Psoas muscle (tissue), 8 donors: ENCODE data around the gene ADGRD1. TPM values are rescaled to one million over a fixed set of nuclear protein-coding genes. Genes with fewer than 3 reads are reported as not detected.

Experiments
- ATAC-seq, 4 donors: fragments of 200-7000 bp; cut with Tn5 transposase; one replicate each; pipeline ENCODE4 v1.9.1; 2020; ENCODE audit warnings: moderate library complexity in 3 of 4, mild to moderate bottlenecking in 2 of 4
- DNase-seq, 2 donors: peaks; one replicate each; pipeline ENCODE4 v3.0.0-alpha.2; 2020
- H3K27ac ChIP-seq: fragments of 200-600 bp; one replicate; pipeline ENCODE4 v1.8.0; 2022
- H3K27me3 ChIP-seq, 3 donors: fragments of 200-600 bp in 1 of 3; one replicate each; pipeline versions ENCODE4 v1.6.1 to v1.8.0; 2013 to 2022; ENCODE audit warnings: low read length in 2 of 3, mild to moderate bottlenecking in 2 of 3, moderate library complexity in 1 of 3; ENCODE audit not compliant: insufficient read depth in 3 of 3
- H3K36me3 ChIP-seq, 2 donors: fragments of 200-600 bp in 1 of 2; one replicate each; pipeline versions ENCODE4 v1.6.1 to v1.8.0; 2013 to 2022; ENCODE audit warnings: low read depth in 1 of 2, mild to moderate bottlenecking in 1 of 2, moderate library complexity in 1 of 2; ENCODE audit not compliant: insufficient read depth in 1 of 2
- H3K4me1 ChIP-seq: fragments of 200-600 bp; one replicate; pipeline ENCODE4 v1.8.0; 2022
- H3K4me3 ChIP-seq: fragments of 200-600 bp; one replicate; pipeline ENCODE4 v1.8.0; 2022; ENCODE audit warnings: mild to moderate bottlenecking
- H3K9me3 ChIP-seq: fragments of 200-600 bp; one replicate; pipeline ENCODE4 v1.8.0; 2022
- CTCF ChIP-seq: fragments of 200-600 bp; IDR thresholded peaks from one replicate; pipeline ENCODE4 v1.8.0; 2022; ENCODE audit warnings: antibody characterized with exemption
- WGBS, 3 donors: extraction: QIAGEN DNeasy Blood & Tissue Kit; methylation state at CpG; one replicate each; pipeline versions ENCODE4 v1.1.6 to v1.1.7; 2013; 5-methylcytosine and 5-hydroxymethylcytosine counted together
- intact Hi-C, 2 donors: fragments of 100-400 bp; cut with DNase I; formaldehyde crosslinking; loops; one replicate each; pipeline versions ENCODE4 v1.11.0 to v1.14.2; 2022
- polyA plus RNA-seq, 3 donors: library from polyadenylated mRNA; stranded (reverse); fragments of 200-250 nt; gene quantifications; one replicate each; pipeline ENCODE4 v1.2.3, GENCODE V29; 2013
- total RNA-seq, 4 donors: library from RNA; stranded (reverse); fragmentation: NEBNext Ultra II Directional in 2 of 4; extraction: Animal tissue kit (Norgen Biotek cat#: 25700) in 2 of 4; gene quantifications; one replicate each; pipeline versions ENCODE4 v1.2.1 to v1.2.4, GENCODE V29; 2021 to 2023
- donor health status: healthy with polysubstance abuse.
- donor health status: DM: no; HTN: no; CAD: no; lungs with moderate emphysema.
- donor health status: Bipolar disorder and iron deficiency.
- donor health status: healthy.
- donor health status: DM: yes; HTN: yes; CAD: no.
- donor health status: DM: no; HTN: no; CAD: no.
- donor health status: DM: no; HTN: no; CAD: no.
- donor health status: DM: yes; HTN: yes; CAD: no.

ADGRD1 gene
- total and polyA plus RNA-seq, 7 donors: 2.1 to 11.6 (median 3.6) TPM

- Histone ChIP-seq H3K4me1 (no peaks in the 10 kb centered on the region), H3K9me3 (no peaks in the 10 kb centered on the region), H3K36me3 (no peaks in the 10 kb centered on the region), H3K27me3 (no peaks in the 10 kb centered on the region), H3K4me3 (no peak overlapping the region), H3K27ac (no peak overlapping the region)
- DNase-seq (no peak), ATAC-seq (no peak)
- intact Hi-C loops: no loop called here
- 84 to 87% (median 86%) methylated on average over 19 of the region's 19 CpGs for WGBS, 3 donors
- no peak for TF ChIP-seq CTCF
Measured at GRCh38 chr12:131135786-131136538, 182.3 kb downstream of the ADGRD1 start.

GRCh38 chr12:131136539-131136872 is 182.8 kb downstream of the ADGRD1 start:
- no peaks in the 10 kb centered on the region for H3K9me3 ChIP-seq
- ATAC-seq: no peak
- WGBS, 3 donors: 85 to 93% (median 92%) methylated on average over 12 to 13 of the region's 13 CpGs
- intact Hi-C loops: no loop called here
- no peaks in the 10 kb centered on the region for H3K4me1 ChIP-seq
- no peaks in the 10 kb centered on the region for H3K27me3 ChIP-seq
- no peak overlapping the region for H3K4me3 ChIP-seq
- no peak for TF ChIP-seq CTCF
- H3K27ac ChIP-seq: no peak overlapping the region
- H3K36me3 ChIP-seq: no peaks in the 10 kb centered on the region
- no peak for DNase-seq

- 76 to 82% (median 77%) methylated on average over 24 to 25 of the region's 25 CpGs for WGBS, 3 donors
- Histone ChIP-seq H3K27me3 (no peaks in the 10 kb centered on the region), H3K4me3 (no peak overlapping the region), H3K4me1 (no peaks in the 10 kb centered on the region), H3K36me3 (no peaks in the 10 kb centered on the region), H3K9me3 (no peaks in the 10 kb centered on the region), H3K27ac (no peak overlapping the region)
- DNase-seq (no peak), ATAC-seq (no peak)
- no peak for TF ChIP-seq CTCF
- intact Hi-C loops: no loop called here
Measured at GRCh38 chr12:131137009-131137835, 183.5 kb downstream of the ADGRD1 start.

- Histone ChIP-seq H3K27me3 (no peaks in the 10 kb centered on the region), H3K9me3 (no peaks in the 10 kb centered on the region), H3K27ac (no peak overlapping the region), H3K36me3 (no peaks in the 10 kb centered on the region), H3K4me3 (no peak overlapping the region), H3K4me1 (no peaks in the 10 kb centered on the region)
- intact Hi-C loops: no loop called here
- no peak for TF ChIP-seq CTCF
- WGBS, 3 donors: 25 to 46% (median 40%) methylated on average over 27 to 28 of the region's 28 CpGs
- no peak for DNase-seq
- no peak for ATAC-seq
Measured at GRCh38 chr12:131137836-131138637, 184.3 kb downstream of the ADGRD1 start.
